KMS-11 (cell line): Measurements from ENCODE around the gene IRGC.

Experiments used
- H2AFZ ChIP-seq: fragments of 200-600 bp; sonication (generic); 2 replicates; pipeline ENCODE4 v1.6.1; 2016; ENCODE audit warnings: antibody characterized with exemption, mixed run types, low read depth
- H3K27ac ChIP-seq: fragments of 200-600 bp; sonication (generic); 2 replicates; pipeline ENCODE4 v1.6.1; 2016; ENCODE audit warnings: mild to moderate bottlenecking, mixed run types
- H3K27me3 ChIP-seq: fragments of 200-600 bp; sonication (generic); 2 replicates; pipeline ENCODE4 v1.6.1; 2017; ENCODE audit warnings: mild to moderate bottlenecking, low read depth, mixed run types, moderate library complexity; ENCODE audit not compliant: insufficient read depth
- H3K36me3 ChIP-seq: fragments of 200-600 bp; sonication (generic); 2 replicates; pipeline ENCODE4 v1.6.1; 2017; ENCODE audit warnings: mild to moderate bottlenecking, mixed run types; ENCODE audit not compliant: insufficient read depth
- H3K4me1 ChIP-seq: fragments of 200-600 bp; sonication (generic); 2 replicates; pipeline ENCODE4 v1.6.1; 2016; ENCODE audit warnings: mild to moderate bottlenecking, low read depth, mixed run types; ENCODE audit not compliant: poor library complexity, severe bottlenecking
- H3K4me2 ChIP-seq: fragments of 200-600 bp; sonication (generic); 2 replicates; pipeline ENCODE4 v1.7.0; 2016; ENCODE audit warnings: mild to moderate bottlenecking, mixed run types
- H3K4me3 ChIP-seq: fragments of 200-600 bp; sonication (generic); IDR thresholded peaks from 2 replicates; pipeline ENCODE4 v1.6.1; 2017; ENCODE audit warnings: low read depth, low read length, mixed read lengths; ENCODE audit not compliant: insufficient read depth
- H3K79me2 ChIP-seq: fragments of 200-600 bp; sonication (generic); 2 replicates; pipeline ENCODE4 v1.6.1; 2016; ENCODE audit warnings: low read depth, mixed run types; ENCODE audit not compliant: insufficient read depth
- H3K9ac ChIP-seq: fragments of 200-600 bp; sonication (generic); 2 replicates; pipeline ENCODE4 v1.6.1; 2016; ENCODE audit warnings: mild to moderate bottlenecking, mixed run types
- H4K20me1 ChIP-seq: fragments of 200-600 bp; sonication (generic); 2 replicates; pipeline ENCODE4 v1.6.1; 2016; ENCODE audit warnings: mild to moderate bottlenecking, mixed run types; ENCODE audit not compliant: insufficient read depth
- CTCF ChIP-seq: fragments of 200-600 bp; sonication (generic); conservative IDR thresholded peaks from 2 replicates; pipeline ENCODE4 v1.6.1; 2017; ENCODE audit warnings: low read depth, mild to moderate bottlenecking, antibody characterized with exemption, low read length, moderate library complexity, mixed read lengths

Gene IRGC

DNA sequence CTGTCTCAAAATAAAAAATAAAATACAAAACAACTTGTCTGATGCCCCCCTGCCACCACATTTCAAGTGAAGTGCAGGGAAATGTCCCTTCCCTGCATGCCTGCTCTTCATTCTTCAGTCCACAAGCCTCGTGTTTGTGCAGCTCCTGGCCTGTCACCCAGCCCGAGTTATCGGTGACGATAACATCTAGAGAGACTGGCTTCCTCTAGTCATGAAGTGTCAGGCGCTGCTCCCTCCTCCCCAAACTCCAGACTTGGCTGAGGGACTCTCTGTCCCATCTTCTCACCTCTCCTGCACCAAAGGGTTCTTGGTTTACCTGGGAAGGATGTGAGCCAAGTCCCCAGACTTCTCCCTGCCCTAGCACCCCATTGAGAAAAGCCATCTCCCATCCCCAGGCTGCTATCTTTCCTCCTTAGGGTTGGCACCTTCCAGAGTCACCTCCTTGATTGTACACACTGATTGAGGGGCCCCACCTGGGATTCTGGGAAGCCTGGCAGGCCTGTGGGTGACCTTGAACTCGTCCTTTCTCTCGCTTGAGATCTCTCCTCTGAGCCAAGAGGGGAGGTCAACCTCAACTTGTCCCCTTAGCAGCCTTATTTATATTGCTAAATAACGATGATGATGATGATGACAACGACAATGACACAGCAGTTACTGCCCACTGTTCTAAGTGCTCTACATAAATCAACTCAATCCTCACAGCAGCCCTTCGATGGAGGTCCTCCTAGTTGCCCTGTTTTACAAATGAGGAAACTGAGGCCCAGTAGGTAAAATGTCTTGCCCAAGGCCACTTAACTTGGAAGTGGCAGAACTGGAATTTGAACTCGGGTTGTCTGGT, 32.8 kb upstream of the IRGC start:
- no peak overlapping the region for H2AFZ ChIP-seq

DNA sequence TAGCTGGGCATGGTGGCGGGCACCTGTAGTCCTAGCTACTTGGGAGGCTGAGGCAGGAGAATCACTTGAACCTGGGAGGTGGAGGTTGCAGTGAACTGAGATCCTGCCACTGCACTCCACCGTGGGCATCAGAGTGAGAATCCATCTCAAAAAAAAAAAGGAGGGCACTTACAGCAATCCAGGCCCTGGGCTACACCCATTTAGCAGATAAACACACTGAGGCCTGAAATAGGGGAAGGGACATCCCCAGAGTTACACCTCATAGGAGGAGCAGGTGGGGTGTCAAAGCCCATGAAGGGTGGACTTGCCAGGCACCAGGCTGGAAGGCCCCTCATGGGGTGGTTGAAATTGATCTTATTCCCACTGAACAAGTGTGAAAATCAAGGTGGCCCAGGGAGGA, 32.0 kb upstream of the IRGC start:
- no peak for TF ChIP-seq CTCF

More for the DNA sequence above, 32.8 kb upstream of the IRGC start:
- Histone ChIP-seq H3K36me3 (no peaks in the 10 kb centered on the region), H4K20me1 (no peaks in the 10 kb centered on the region), H3K4me1 (no peaks in the 10 kb centered on the region), H3K79me2 (no peaks in the 10 kb centered on the region), H3K4me3 (no peak overlapping the region), H3K27ac (no peak overlapping the region), H3K27me3 (no peaks in the 10 kb centered on the region), H3K9ac (no peak overlapping the region), H3K4me2 (no peak overlapping the region)
- no peak for TF ChIP-seq CTCF

GRCh38 chr19:43684326-43684725, 31.6 kb upstream of the IRGC start:
- TF ChIP-seq CTCF: no peak
- Histone ChIP-seq H3K36me3 (no peaks in the 10 kb centered on the region), H3K27ac (no peak overlapping the region), H3K4me2 (no peak overlapping the region), H2AFZ (no peak overlapping the region), H3K4me3 (no peak overlapping the region), H3K79me2 (no peaks in the 10 kb centered on the region), H4K20me1 (no peaks in the 10 kb centered on the region), H3K9ac (no peak overlapping the region), H3K27me3 (no peaks in the 10 kb centered on the region), H3K4me1 (no peaks in the 10 kb centered on the region)

More for the DNA sequence above, 32.0 kb upstream of the IRGC start:
- Histone ChIP-seq H2AFZ (no peak overlapping the region), H3K9ac (no peak overlapping the region), H3K36me3 (no peaks in the 10 kb centered on the region), H3K4me1 (no peaks in the 10 kb centered on the region), H3K4me3 (no peak overlapping the region), H3K27ac (no peak overlapping the region), H3K79me2 (no peaks in the 10 kb centered on the region), H3K27me3 (no peaks in the 10 kb centered on the region), H3K4me2 (no peak overlapping the region), H4K20me1 (no peaks in the 10 kb centered on the region)

DNA sequence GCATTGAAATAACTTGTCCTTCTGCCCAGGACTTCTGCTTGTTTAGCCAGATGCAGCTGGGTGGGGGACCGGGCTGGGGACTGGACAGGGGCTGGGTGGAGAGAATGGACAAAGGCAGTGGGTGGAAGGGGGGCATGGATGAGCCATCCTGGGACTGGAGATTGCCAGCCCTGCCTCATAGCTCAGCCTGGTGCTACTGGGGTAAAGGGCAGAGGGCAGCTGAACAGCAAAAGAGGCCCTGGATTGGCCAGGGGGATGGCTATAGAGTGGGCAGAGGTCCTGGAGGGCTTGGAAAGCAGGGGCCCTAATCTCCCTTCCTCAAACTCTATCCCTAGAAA, 28.2 kb upstream of the IRGC start:
- Histone ChIP-seq H3K27me3 (no peaks in the 10 kb centered on the region), H3K79me2 (no peaks in the 10 kb centered on the region), H3K27ac (no peak overlapping the region), H4K20me1 (no peaks in the 10 kb centered on the region), H3K4me3 (no peak overlapping the region), H2AFZ (no peak overlapping the region), H3K9ac (no peak overlapping the region), H3K36me3 (no peaks in the 10 kb centered on the region), H3K4me1 (no peaks in the 10 kb centered on the region), H3K4me2 (no peak overlapping the region)
- no peak for TF ChIP-seq CTCF
